Fibroblast of the aortic adventitia (primary cell): Measurements from ENCODE around the gene XYLB. TPM values are rescaled to one million over a fixed set of nuclear protein-coding genes. Genes with fewer than 3 reads are reported as not detected.
"Not testable (repeated sequence)": the region's sequence is repeated elsewhere in the genome, so short reads cannot be mapped to it uniquely, and the experiment has no call there.

Experiments used
- DNase-seq: peaks from one replicate; pipeline ENCODE4 v3.0.0-alpha.2; 2010; ENCODE audit warnings: low read depth
- H3K4me3 ChIP-seq: 2 replicates; pipeline ENCODE4 v1.5.1; 2011; ENCODE audit warnings: low read depth, mild to moderate bottlenecking, control low read depth, low read length, moderate library complexity
- total RNA-seq: library from RNA; depleted of rRNA; stranded (reverse); fragments of >200 nt; gene quantifications from 2 replicates; pipeline ENCODE4 v1.2.3, GENCODE V29; 2012; ENCODE audit warnings: low replicate concordance
- TF ChIP-seq, protein P1 (sequence below): IDR thresholded peaks from 2 replicates; pipeline ENCODE4 v1.5.1; 2011; ENCODE audit warnings: mild to moderate bottlenecking, low read length, control low read depth, inconsistent platforms; ENCODE audit not compliant: insufficient read depth

Gene XYLB
- total RNA-seq, 1 donor: 12.2 TPM

DNA sequence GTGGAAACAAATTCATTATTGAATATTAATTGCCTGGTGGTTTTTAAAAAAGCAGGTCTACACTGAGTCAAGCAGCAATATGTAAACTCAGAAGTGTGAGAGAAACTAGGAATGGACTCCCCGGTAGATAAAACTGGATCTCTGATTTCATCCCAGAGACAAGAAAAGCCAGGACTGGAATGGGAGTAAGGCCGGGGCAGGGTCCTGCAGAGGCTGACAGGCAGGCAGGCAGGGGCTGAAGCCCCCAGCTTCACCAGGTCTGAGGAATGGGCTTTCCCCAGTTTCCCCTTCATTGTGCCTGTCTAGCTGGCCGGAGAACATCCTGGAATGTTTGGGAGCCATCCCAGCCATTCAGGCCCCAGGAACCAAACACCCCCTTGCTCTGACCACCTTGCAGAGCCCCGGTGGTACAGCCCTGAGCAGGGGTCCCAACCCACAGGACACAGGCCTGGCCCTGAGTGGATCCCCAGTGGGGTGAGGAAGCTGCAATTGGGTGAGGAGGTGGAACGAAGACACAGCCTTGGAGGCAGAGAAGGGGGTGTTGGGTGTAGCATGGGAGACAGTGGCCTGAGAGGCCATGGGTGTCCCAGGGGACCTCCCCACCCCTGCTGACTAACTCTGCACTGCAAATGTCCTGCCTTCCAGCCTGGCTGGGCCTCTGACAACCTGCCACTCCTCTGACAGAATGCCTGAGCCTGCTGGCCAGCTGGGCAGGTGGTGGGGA is 31.7 kb upstream of the XYLB start:
- no peak for DNase-seq
- no peak overlapping the region for H3K4me3 ChIP-seq
- TF ChIP-seq, protein P1, sequence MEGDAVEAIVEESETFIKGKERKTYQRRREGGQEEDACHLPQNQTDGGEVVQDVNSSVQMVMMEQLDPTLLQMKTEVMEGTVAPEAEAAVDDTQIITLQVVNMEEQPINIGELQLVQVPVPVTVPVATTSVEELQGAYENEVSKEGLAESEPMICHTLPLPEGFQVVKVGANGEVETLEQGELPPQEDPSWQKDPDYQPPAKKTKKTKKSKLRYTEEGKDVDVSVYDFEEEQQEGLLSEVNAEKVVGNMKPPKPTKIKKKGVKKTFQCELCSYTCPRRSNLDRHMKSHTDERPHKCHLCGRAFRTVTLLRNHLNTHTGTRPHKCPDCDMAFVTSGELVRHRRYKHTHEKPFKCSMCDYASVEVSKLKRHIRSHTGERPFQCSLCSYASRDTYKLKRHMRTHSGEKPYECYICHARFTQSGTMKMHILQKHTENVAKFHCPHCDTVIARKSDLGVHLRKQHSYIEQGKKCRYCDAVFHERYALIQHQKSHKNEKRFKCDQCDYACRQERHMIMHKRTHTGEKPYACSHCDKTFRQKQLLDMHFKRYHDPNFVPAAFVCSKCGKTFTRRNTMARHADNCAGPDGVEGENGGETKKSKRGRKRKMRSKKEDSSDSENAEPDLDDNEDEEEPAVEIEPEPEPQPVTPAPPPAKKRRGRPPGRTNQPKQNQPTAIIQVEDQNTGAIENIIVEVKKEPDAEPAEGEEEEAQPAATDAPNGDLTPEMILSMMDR: no peak

DNA sequence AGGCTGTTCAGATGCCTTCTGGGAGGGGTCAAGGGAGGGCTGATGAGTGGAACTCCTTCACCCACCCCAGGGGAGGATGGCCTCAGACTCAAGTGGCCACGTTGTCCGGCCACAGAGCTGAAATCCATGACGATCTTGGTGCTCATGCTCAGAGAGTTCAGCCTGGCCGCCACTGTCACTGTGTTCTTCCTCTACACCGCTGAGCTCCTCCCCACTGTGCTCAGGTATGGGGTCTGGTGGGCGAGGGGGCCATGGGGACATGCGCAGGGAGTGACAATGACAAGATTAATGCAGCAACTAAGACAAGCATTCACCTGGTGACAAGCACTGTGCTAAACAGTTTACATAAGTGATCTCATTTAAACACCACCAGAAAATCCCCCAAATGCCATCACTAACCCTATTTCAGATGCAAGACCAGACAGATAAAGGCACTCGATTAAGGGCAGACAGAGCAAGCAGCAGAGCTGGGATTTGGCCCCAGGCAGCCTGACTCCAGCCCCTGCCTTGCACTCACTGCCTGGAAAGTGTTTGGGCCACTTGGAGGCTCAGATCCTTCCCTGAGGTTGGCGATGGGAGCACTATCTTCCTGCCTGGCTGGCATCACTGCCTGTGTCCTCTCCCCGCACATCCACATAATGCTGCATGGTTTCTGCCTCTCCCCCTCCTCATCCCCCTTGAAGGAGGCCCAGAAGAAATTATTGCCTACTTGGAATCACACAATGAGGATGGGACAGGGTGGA is 30.9 kb upstream of the XYLB start:
- TF ChIP-seq, protein P1: no peak
- H3K4me3 ChIP-seq: no peak overlapping the region
- DNase-seq: no peak

DNA sequence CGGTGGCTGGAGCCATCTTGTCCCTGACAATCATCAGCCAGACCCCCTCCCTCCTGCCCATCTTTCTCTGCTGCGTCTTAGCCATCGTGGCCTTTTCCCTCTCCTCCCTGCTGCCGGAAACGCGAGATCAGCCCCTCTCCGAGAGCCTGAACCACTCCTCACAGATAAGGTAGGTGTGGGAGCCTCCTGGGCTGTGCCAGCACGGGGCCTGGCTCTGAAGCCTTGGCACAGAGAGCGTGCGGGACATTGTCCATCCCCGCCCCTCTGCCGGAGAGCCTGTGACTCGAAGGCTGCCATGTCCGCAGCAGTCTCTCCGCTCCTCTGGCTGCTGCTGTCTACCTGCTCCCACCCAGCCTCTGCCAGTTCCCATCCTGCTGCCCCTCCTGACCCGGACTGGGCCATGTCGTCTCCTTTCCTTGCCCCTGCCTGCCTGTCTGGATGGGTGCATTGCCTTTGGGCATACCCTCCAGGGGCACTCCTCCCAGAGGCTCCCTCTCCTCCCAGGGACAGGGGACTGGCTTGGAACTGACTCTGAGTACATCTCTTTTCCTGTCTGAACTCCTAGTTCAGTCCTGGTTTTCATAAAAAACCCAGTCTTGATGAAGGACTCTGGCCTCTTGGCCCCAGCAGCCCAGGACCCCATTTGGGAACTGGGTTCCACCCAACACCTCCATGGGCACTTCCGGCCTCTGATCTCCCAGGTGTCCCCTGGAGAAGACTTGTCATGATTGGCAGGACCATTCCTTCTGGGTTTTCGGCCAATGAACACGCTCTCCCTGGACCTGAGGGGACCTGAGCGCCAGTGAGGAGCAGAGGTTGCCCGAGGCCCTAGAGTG is 30.0 kb upstream of the XYLB start:
- no peak for DNase-seq
- TF ChIP-seq, protein P1: no peak
- H3K4me3 ChIP-seq: no peak overlapping the region

DNA sequence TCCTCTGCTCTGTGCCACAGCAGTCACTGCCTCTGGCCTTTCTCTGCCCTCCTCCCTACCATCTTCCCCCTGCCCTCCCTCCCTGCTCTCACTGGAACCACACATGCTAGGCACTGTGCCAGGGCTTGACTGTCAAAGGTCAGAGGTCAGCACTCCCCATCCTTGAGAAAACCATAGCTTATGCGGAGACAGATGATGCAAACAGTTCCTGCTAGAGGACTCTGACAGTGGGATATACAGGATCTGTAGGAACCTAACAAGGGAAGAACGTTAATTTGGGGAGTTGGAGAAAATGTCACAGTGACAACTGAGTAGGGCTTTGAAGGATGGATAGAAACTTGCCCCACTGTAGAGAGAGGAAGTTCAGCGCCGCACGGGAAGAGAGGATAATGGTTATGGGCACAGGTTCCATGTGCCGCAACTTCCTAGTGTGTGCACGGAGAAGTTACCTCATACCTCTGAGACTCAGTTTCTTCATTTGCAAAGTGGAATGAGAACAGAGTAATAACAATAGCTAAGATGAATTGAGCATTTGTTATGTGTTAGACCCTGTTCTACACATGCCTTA is 29.3 kb upstream of the XYLB start:
- no peak for DNase-seq
- H3K4me3 ChIP-seq: no peak overlapping the region
- TF ChIP-seq, protein P1: no peak

DNA sequence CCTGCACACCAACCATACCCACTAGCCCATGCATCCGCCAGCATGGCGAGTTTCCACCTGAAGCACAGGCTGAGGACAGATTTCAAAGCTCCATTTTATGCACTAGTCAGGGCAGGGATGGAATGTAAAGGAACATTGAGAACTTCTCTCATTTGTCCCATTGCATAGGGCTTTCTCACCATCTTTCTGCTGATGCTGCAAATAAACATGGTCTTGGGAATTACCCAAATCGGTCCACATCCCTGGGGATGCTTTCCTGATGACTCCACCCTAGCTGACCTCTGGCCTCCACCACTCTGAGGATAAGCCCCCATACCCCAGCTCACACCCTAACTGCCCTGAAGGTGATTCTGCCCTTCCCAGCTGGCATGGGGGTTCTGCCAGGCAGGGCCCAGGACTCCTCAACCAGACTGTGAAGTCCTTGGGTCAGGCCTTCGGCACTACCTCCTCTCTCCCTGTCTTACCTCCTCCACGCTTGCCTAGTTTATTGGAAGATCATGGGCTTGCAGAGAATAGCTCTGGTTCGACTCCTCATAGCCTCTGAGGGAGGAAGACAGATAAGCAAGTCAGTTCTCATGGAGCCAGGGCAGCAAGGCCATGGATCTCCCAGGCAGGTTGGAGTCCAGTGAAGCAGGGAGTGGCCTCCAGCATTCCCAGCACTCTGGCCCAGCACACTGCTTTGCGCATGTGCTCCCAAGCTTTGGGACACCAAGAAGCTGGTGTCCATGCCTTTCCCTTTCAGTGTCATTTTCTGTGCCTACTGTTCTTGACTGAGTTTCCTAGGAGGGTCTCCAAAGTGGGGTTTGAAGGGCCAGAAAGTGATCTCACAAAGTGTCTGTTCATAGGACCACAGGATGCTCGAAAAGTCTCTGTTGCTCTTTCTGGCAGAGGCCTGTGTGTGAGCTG is 27.6 kb upstream of the XYLB start:
- DNase-seq: no peak
- TF ChIP-seq, protein P1: no peak
- no peak overlapping the region for H3K4me3 ChIP-seq

DNA sequence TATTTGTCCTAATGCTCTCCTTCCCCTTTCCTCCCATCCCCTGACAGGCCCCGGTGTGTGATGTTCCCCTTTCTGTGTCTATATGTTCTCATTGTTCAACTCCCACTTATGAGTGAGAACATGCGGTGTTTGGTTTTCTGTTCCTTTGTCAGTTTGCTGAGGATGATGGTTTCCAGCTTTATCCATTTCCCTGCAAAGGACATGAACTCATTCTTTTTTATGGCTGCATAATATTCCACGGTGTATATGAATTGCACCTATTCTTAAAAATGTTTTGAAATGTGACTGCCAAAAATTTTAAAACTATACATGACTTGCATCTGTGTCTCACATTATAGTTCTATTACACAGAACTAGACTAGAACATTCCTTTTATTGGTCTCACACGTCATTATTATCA is 25.9 kb upstream of the XYLB start:
- H3K4me3 ChIP-seq, DNase-seq: not testable (repeated sequence)
